ENCODE results near the gene FXYD6.
A peak's percentile ranks its signal among the peaks of the same experiment; 100 is the strongest.

Gene FXYD6

GRCh38 chr11:117885777-117886176 is 9.3 kb upstream of the FXYD6 start:
- H3K27ac Mint-ChIP-seq, result no peak overlapping the region
- DNase-seq (ENCODE audit: low spot score), result no peak
- peaks cover 1% of the 10 kb centered on the region for H3K36me3 Mint-ChIP-seq (ENCODE audit: low read depth)
- no peaks in the 10 kb centered on the region for H3K4me1 Mint-ChIP-seq (ENCODE audit: low read depth)
- H3K4me3 Mint-ChIP-seq, result no peak overlapping the region
- peaks cover 24% of the 10 kb centered on the region for H3K27me3 Mint-ChIP-seq (ENCODE audit: low read depth)
- H3K9me3 Mint-ChIP-seq, result no peaks in the 10 kb centered on the region

GRCh38 chr11:117884994-117885393 is 8.5 kb upstream of the FXYD6 start:
- no peak for DNase-seq (ENCODE audit: low spot score)
- no peak overlapping the region for H3K4me3 Mint-ChIP-seq
- H3K27me3 Mint-ChIP-seq (ENCODE audit: low read depth), result peaks cover 32% of the 10 kb centered on the region
- no peaks in the 10 kb centered on the region for H3K9me3 Mint-ChIP-seq
- H3K4me1 Mint-ChIP-seq (ENCODE audit: low read depth), result no peaks in the 10 kb centered on the region
- peaks cover 1% of the 10 kb centered on the region for H3K36me3 Mint-ChIP-seq (ENCODE audit: low read depth)
- no peak overlapping the region for H3K27ac Mint-ChIP-seq

GRCh38 chr11:117883063-117883462 is 6.6 kb upstream of the FXYD6 start:
- no peaks in the 10 kb centered on the region for H3K4me1 Mint-ChIP-seq (ENCODE audit: low read depth)
- H3K36me3 Mint-ChIP-seq (ENCODE audit: low read depth), result no peaks in the 10 kb centered on the region
- H3K9me3 Mint-ChIP-seq, result no peaks in the 10 kb centered on the region
- no peak overlapping the region for H3K27ac Mint-ChIP-seq
- no peak for DNase-seq (ENCODE audit: low spot score)
- no peak overlapping the region for H3K4me3 Mint-ChIP-seq
- H3K27me3 Mint-ChIP-seq (ENCODE audit: low read depth), result peaks cover 36% of the 10 kb centered on the region

- Mint-ChIP-seq H3K27ac (no peak overlapping the region), H3K27me3 (ENCODE audit: low read depth) (peaks cover 39% of the 10 kb centered on the region), H3K4me1 (ENCODE audit: low read depth) (no peaks in the 10 kb centered on the region), H3K9me3 (no peaks in the 10 kb centered on the region), H3K4me3 (no peak overlapping the region), H3K36me3 (ENCODE audit: low read depth) (no peaks in the 10 kb centered on the region)
- DNase-seq (ENCODE audit: low spot score), result no peak
Observed at GRCh38 chr11:117882311-117882905, 6.0 kb upstream of the FXYD6 start.

- Mint-ChIP-seq H3K27ac (no peak overlapping the region), H3K4me3 (no peak overlapping the region), H3K9me3 (no peaks in the 10 kb centered on the region), H3K36me3 (ENCODE audit: low read depth) (no peaks in the 10 kb centered on the region), H3K27me3 (ENCODE audit: low read depth) (peaks cover 45% of the 10 kb centered on the region), H3K4me1 (ENCODE audit: low read depth) (peaks cover 3% of the 10 kb centered on the region)
- DNase-seq (ENCODE audit: low spot score), result no peak
Observed at GRCh38 chr11:117881217-117881616, 4.8 kb upstream of the FXYD6 start.

GRCh38 chr11:117879516-117880480 is 3.3 kb upstream of the FXYD6 start:
- Mint-ChIP-seq H3K27me3 (ENCODE audit: low read depth) (peaks cover 59% of the 10 kb centered on the region), H3K9me3 (no peaks in the 10 kb centered on the region), H3K27ac (no peak overlapping the region), H3K4me1 (ENCODE audit: low read depth) (peaks cover 14% of the 10 kb centered on the region), H3K4me3 (no peak overlapping the region), H3K36me3 (ENCODE audit: low read depth) (no peaks in the 10 kb centered on the region)
- no peak for DNase-seq (ENCODE audit: low spot score)

- Mint-ChIP-seq H3K9me3 (no peaks in the 10 kb centered on the region), H3K36me3 (ENCODE audit: low read depth) (no peaks in the 10 kb centered on the region), H3K4me1 (ENCODE audit: low read depth) (peaks cover 16% of the 10 kb centered on the region), H3K4me3 (no peak overlapping the region), H3K27me3 (ENCODE audit: low read depth) (peaks cover 62% of the 10 kb centered on the region), H3K27ac (no peak overlapping the region)
- DNase-seq (ENCODE audit: low spot score), result no peak
Observed at GRCh38 chr11:117878939-117879475, 2.5 kb upstream of the FXYD6 start.

GRCh38 chr11:117878314-117878938 is 2.0 kb upstream of the FXYD6 start:
- Mint-ChIP-seq H3K27me3 (ENCODE audit: low read depth) (peaks cover 67% of the 10 kb centered on the region), H3K4me3 (peak overlapping the region; percentile 23)

GRCh38 chr11:117877120-117877784 is 794 bp upstream of the FXYD6 start:
- H3K9me3 Mint-ChIP-seq, result no peaks in the 10 kb centered on the region
- peaks cover 70% of the 10 kb centered on the region for H3K27me3 Mint-ChIP-seq (ENCODE audit: low read depth)
- peak overlapping the region; percentile 31 for H3K4me3 Mint-ChIP-seq
- DNase-seq (ENCODE audit: low spot score), result no peak
- H3K4me1 Mint-ChIP-seq (ENCODE audit: low read depth), result peaks cover 20% of the 10 kb centered on the region
- no peak overlapping the region for H3K27ac Mint-ChIP-seq
- H3K36me3 Mint-ChIP-seq (ENCODE audit: low read depth), result no peaks in the 10 kb centered on the region

More at GRCh38 chr11:117878314-117878938, 2.0 kb upstream of the FXYD6 start:
- H3K36me3 Mint-ChIP-seq (ENCODE audit: low read depth), result no peaks in the 10 kb centered on the region
- no peaks in the 10 kb centered on the region for H3K9me3 Mint-ChIP-seq
- H3K4me1 Mint-ChIP-seq (ENCODE audit: low read depth), result peaks cover 16% of the 10 kb centered on the region
- DNase-seq (ENCODE audit: low spot score), result no peak
- no peak overlapping the region for H3K27ac Mint-ChIP-seq

GRCh38 chr11:117876059-117876340 is 458 bp downstream of the FXYD6 start:
- peaks cover 71% of the 10 kb centered on the region for H3K27me3 Mint-ChIP-seq (ENCODE audit: low read depth)
- no peaks in the 10 kb centered on the region for H3K9me3 Mint-ChIP-seq
- peaks cover 20% of the 10 kb centered on the region for H3K4me1 Mint-ChIP-seq (ENCODE audit: low read depth)
- DNase-seq (ENCODE audit: low spot score), result no peak
- H3K27ac Mint-ChIP-seq, result no peak overlapping the region
- H3K4me3 Mint-ChIP-seq, result peak overlapping the region; percentile 82
- H3K36me3 Mint-ChIP-seq (ENCODE audit: low read depth), result no peaks in the 10 kb centered on the region

- no peak overlapping the region for H3K27ac Mint-ChIP-seq
Observed at GRCh38 chr11:117875382-117876058, 938 bp downstream of the FXYD6 start.

GRCh38 chr11:117874910-117875381 is 1.5 kb downstream of the FXYD6 start:
- Mint-ChIP-seq H3K27me3 (ENCODE audit: low read depth) (peaks cover 61% of the 10 kb centered on the region), H3K36me3 (ENCODE audit: low read depth) (no peaks in the 10 kb centered on the region), H3K27ac (no peak overlapping the region), H3K4me1 (ENCODE audit: low read depth) (peaks cover 20% of the 10 kb centered on the region), H3K4me3 (peak overlapping the region; percentile 82), H3K9me3 (no peaks in the 10 kb centered on the region)
- DNase-seq (ENCODE audit: low spot score), result no peak

More at GRCh38 chr11:117875382-117876058, 938 bp downstream of the FXYD6 start:
- H3K4me1 Mint-ChIP-seq (ENCODE audit: low read depth), result peaks cover 20% of the 10 kb centered on the region
- H3K9me3 Mint-ChIP-seq, result no peaks in the 10 kb centered on the region
- peaks cover 67% of the 10 kb centered on the region for H3K27me3 Mint-ChIP-seq (ENCODE audit: low read depth)
- peak overlapping the region; percentile 82 for H3K4me3 Mint-ChIP-seq
- H3K36me3 Mint-ChIP-seq (ENCODE audit: low read depth), result no peaks in the 10 kb centered on the region
- DNase-seq (ENCODE audit: low spot score), result no peak

- H3K4me3 Mint-ChIP-seq, result no peak overlapping the region
- H3K27me3 Mint-ChIP-seq (ENCODE audit: low read depth), result peaks cover 58% of the 10 kb centered on the region
- no peaks in the 10 kb centered on the region for H3K36me3 Mint-ChIP-seq (ENCODE audit: low read depth)
- no peaks in the 10 kb centered on the region for H3K9me3 Mint-ChIP-seq
- no peak overlapping the region for H3K27ac Mint-ChIP-seq
- no peak for DNase-seq (ENCODE audit: low spot score)
- peaks cover 20% of the 10 kb centered on the region for H3K4me1 Mint-ChIP-seq (ENCODE audit: low read depth)
Observed at GRCh38 chr11:117874253-117874909, 2.1 kb downstream of the FXYD6 start.
